Measurements from ENCODE around the gene TMEM143.

Gene TMEM143

GRCh38 chr19:48351341-48351752, 12.4 kb downstream of the TMEM143 start:
- peak; percentile 93 for TF ChIP-seq CTCF (IDR thresholded peaks at IDR 0.05; ENCODE audit: insufficient read depth, low read length, poor library complexity, severe bottlenecking)
- Histone ChIP-seq H3K27me3 (replicated peaks; ENCODE audit: control insufficient read depth, insufficient read depth, low read length) (no peaks in the 10 kb centered on the region), H3K4me3 (replicated peaks; ENCODE audit: low read depth, low read length) (no peak overlapping the region), H3K36me3 (ENCODE audit: control insufficient read depth, insufficient read depth, low read length) (no peaks in the 10 kb centered on the region)
- peak; percentile 76 for DNase-seq (ENCODE audit: extremely low read depth, insufficient read length)

- DNase-seq (ENCODE audit: extremely low read depth, insufficient read length) = no peak
- no peaks in the 10 kb centered on the region for H3K36me3 ChIP-seq (ENCODE audit: control insufficient read depth, insufficient read depth, low read length)
- no peak for TF ChIP-seq CTCF (IDR thresholded peaks at IDR 0.05; ENCODE audit: insufficient read depth, low read length, poor library complexity, severe bottlenecking)
Measured at GRCh38 chr19:48350856-48351255, 12.9 kb downstream of the TMEM143 start.

GRCh38 chr19:48348737-48349136, 15.0 kb downstream of the TMEM143 start:
- H3K27me3 ChIP-seq (replicated peaks; ENCODE audit: control insufficient read depth, insufficient read depth, low read length) = no peaks in the 10 kb centered on the region
- H3K4me3 ChIP-seq (replicated peaks; ENCODE audit: low read depth, low read length) = no peak overlapping the region
- H3K36me3 ChIP-seq (ENCODE audit: control insufficient read depth, insufficient read depth, low read length) = no peaks in the 10 kb centered on the region
- TF ChIP-seq CTCF (IDR thresholded peaks at IDR 0.05; ENCODE audit: insufficient read depth, low read length, poor library complexity, severe bottlenecking) = no peak
- DNase-seq (ENCODE audit: extremely low read depth, insufficient read length) = no peak

More at GRCh38 chr19:48350856-48351255, 12.9 kb downstream of the TMEM143 start:
- H3K4me3 ChIP-seq (replicated peaks; ENCODE audit: low read depth, low read length) = no peak overlapping the region
- H3K27me3 ChIP-seq (replicated peaks; ENCODE audit: control insufficient read depth, insufficient read depth, low read length) = no peaks in the 10 kb centered on the region

- DNase-seq (ENCODE audit: extremely low read depth, insufficient read length) = no peak
- no peak for TF ChIP-seq CTCF (IDR thresholded peaks at IDR 0.05; ENCODE audit: insufficient read depth, low read length, poor library complexity, severe bottlenecking)
Measured at GRCh38 chr19:48348045-48348444, 15.7 kb downstream of the TMEM143 start.

GRCh38 chr19:48346191-48346590, 17.5 kb downstream of the TMEM143 start:
- TF ChIP-seq CTCF (IDR thresholded peaks at IDR 0.05; ENCODE audit: insufficient read depth, low read length, poor library complexity, severe bottlenecking) = no peak
- no peak overlapping the region for H3K4me3 ChIP-seq (replicated peaks; ENCODE audit: low read depth, low read length)
- DNase-seq (ENCODE audit: extremely low read depth, insufficient read length) = no peak

More at GRCh38 chr19:48348045-48348444, 15.7 kb downstream of the TMEM143 start:
- Histone ChIP-seq H3K4me3 (replicated peaks; ENCODE audit: low read depth, low read length) (no peak overlapping the region), H3K27me3 (replicated peaks; ENCODE audit: control insufficient read depth, insufficient read depth, low read length) (no peaks in the 10 kb centered on the region), H3K36me3 (ENCODE audit: control insufficient read depth, insufficient read depth, low read length) (no peaks in the 10 kb centered on the region)

GRCh38 chr19:48344892-48345291, 18.8 kb downstream of the TMEM143 start:
- Histone ChIP-seq H3K36me3 (ENCODE audit: control insufficient read depth, insufficient read depth, low read length) (no peaks in the 10 kb centered on the region), H3K27me3 (replicated peaks; ENCODE audit: control insufficient read depth, insufficient read depth, low read length) (no peaks in the 10 kb centered on the region), H3K4me3 (replicated peaks; ENCODE audit: low read depth, low read length) (no peak overlapping the region)
- DNase-seq (ENCODE audit: extremely low read depth, insufficient read length) = no peak
- TF ChIP-seq CTCF (IDR thresholded peaks at IDR 0.05; ENCODE audit: insufficient read depth, low read length, poor library complexity, severe bottlenecking) = no peak

More at GRCh38 chr19:48346191-48346590, 17.5 kb downstream of the TMEM143 start:
- H3K36me3 ChIP-seq (ENCODE audit: control insufficient read depth, insufficient read depth, low read length) = no peaks in the 10 kb centered on the region
- no peaks in the 10 kb centered on the region for H3K27me3 ChIP-seq (replicated peaks; ENCODE audit: control insufficient read depth, insufficient read depth, low read length)

Data from GM06990 (cell line).